HG03571 (cell line): ENCODE measurements around the gene GFOD1.

Experiments used
- ATAC-seq: cut with Tn5 transposase; IDR thresholded peaks from one replicate; pipeline ENCODE4 v1.9.1; 2021; ENCODE audit not compliant: unreplicated experiment

GFOD1 gene

DNA sequence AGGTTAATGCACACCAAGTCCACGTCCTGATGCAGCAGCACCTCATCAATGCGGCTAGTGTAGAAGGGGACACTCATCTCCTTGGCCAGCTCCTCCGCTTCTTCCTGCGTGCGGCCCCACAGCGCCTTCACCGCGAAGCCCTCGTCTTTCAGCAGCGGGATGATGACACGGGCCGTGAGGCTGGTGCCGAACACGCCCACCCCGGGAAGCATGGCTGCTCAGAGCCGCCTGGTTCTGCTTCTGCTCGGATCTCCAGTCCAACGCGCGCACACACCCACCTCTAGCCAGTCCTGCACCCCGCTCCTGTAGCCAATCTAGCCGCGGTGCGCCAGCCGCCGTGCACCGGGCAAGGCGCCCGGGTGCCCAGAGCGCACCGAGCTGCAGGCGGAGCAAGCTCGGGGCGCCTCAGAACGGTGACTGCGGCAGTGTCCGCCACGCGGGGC is 700 bp downstream of the GFOD1 start:
- ATAC-seq = peak; percentile 30

DNA sequence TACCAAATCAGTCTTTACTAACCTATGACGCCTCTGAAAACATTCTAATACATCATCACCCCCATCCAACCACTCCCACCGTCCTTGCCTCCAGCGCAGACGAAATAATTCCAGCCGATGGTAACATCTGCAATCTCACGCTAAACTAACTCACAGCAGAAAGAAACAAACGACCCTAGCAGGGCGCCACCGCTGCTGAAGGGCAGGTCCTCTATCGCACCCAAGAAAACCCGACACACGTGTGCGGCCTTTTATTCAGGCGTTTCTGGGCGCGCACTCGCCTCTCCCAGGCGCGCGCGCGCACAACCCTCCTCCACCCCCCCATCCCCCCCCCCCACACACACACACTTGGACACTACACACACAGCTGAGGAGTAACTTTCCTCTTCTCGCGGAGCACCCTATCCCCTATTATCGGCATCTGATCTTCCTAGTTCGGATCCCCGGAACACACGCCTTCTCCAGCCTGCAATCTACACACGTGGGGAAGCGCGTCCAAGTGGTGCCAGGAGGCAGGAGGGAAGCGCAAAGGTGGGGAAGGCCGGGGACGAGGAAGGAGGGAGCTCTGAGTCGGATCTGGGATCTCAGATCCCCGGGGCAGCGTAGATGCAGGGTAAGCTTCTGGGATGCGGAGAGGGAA is 1.4 kb downstream of the GFOD1 start:
- no peak for ATAC-seq

- ATAC-seq = no peak
These were observed 2.1 kb downstream of the GFOD1 start for GRCh38 chr6:13485303-13485702.

DNA sequence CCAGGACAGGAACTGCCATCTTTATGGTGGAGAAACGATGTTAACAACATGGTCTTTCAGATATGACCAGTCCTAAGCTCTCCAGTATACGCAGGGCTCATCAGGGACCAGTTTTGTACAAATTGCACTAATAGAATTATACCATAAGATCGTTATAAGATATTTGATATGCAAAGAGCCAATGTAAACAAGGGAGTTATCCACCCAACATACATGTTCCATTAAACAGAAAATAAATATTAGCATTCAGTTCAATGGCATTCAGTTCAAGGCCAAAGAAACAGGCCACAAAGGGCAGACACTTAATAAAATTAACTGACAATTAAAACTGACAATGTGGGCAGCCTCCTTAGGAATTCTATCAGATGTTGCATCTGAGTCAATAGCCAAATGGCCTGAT is 2.6 kb downstream of the GFOD1 start:
- ATAC-seq = no peak

- ATAC-seq = no peak
These were observed 3.2 kb downstream of the GFOD1 start for GRCh38 chr6:13484138-13484708.

GRCh38 chr6:13480631-13481501 is 6.5 kb downstream of the GFOD1 start:
- ATAC-seq = no peak

- no peak for ATAC-seq
These were observed 7.4 kb downstream of the GFOD1 start for GRCh38 chr6:13479971-13480434.

DNA sequence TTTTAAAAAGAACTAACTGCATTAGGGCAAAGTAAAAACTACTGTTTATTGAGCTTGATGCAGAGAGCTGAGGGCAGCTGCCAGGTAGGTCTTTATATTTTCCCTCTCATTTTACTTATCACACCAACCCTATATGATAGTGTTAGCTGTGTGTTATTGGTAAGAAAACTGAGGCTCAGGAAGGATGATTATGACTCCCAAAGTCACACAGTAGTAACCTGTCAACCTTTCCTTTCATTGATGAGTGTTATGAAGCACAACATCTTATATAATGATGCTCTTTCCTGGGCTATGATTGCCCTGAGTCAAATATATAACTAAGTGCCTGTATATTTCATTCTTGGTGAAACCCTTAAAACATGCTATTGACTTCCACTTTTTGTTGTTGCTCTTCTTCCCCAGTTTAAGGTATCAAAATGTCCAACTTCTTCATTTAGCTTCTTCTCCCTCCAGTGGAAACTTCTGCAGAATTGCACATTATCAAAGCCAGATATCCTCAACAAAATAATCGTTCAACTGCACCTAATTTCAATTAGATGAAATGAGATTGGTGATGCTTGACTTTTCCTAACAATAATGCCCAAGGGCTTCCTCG is 8.1 kb downstream of the GFOD1 start:
- ATAC-seq = no peak

- ATAC-seq = no peak
These were observed 8.9 kb downstream of the GFOD1 start for GRCh38 chr6:13478525-13478966.

- no peak for ATAC-seq
These were observed 12.6 kb downstream of the GFOD1 start for GRCh38 chr6:13474787-13475186.

GRCh38 chr6:13474360-13474759 is 13.0 kb downstream of the GFOD1 start:
- no peak for ATAC-seq

- no peak for ATAC-seq
These were observed 13.6 kb downstream of the GFOD1 start for GRCh38 chr6:13473768-13474165.

GRCh38 chr6:13472976-13473767 is 14.2 kb downstream of the GFOD1 start:
- ATAC-seq = no peak

GRCh38 chr6:13472099-13472498 is 15.3 kb downstream of the GFOD1 start:
- no peak for ATAC-seq

GRCh38 chr6:13471184-13471583 is 16.2 kb downstream of the GFOD1 start:
- no peak for ATAC-seq

DNA sequence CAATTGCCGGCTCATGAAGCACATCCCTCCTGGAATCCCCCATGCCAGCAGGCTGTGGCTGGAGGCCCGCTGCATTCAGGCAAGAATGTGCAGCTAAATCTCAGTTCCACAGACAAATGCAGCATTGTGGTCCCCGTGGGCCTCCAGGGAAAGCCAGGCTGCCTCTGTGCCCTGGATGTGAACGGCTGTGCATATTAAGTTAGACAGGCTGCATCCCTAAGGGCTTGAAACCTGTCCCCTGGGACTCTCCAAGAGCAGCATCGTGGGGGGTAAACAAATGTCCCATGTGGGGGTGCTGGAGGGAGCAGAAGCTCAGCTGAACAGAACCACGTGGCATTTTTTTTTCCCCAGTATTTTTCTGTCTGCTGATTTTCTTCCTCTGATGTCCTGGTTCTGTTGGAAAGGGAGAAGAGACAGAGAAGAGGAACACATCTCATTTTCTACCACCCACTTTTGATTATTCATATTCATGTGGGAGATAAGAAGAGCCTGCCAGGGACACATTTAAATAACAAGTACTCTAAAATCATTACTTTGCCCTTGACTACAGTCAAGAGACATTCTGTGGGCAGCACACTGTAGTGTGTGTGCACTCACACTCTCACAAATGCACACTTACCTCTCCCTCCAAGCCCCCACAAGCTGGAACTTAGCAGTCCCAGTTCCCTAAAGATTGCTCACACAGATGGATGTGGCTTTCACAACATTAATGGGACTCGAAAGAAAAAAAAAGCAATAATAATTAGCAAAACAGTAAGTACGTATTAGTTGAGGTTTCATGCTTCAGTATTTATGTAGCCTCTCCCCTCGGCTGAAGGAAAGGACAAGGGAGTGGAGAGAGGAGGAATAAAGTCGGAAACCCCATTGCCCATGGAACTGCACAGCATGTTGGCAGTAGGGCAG is 16.9 kb downstream of the GFOD1 start:
- ATAC-seq = no peak

DNA sequence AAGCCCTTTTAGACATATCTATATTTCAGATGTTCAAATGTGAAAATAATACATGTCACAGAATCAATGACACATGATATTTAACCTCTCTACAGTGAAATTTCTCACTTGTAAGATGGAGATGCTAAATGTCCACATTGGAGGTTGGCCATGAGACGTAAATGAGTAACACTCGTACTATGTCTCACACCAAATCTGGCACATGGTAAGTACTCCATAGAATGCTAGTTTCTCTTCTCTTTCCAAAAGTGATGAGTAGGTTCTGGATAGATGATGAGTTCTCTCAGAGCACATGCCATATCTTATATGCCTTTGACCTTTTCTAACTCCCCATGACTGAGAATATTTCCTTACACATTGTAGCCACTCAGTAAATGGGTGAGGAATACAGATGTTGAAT is 17.7 kb downstream of the GFOD1 start:
- no peak for ATAC-seq

- no peak for ATAC-seq
These were observed 18.6 kb downstream of the GFOD1 start for GRCh38 chr6:13468839-13469238.

DNA sequence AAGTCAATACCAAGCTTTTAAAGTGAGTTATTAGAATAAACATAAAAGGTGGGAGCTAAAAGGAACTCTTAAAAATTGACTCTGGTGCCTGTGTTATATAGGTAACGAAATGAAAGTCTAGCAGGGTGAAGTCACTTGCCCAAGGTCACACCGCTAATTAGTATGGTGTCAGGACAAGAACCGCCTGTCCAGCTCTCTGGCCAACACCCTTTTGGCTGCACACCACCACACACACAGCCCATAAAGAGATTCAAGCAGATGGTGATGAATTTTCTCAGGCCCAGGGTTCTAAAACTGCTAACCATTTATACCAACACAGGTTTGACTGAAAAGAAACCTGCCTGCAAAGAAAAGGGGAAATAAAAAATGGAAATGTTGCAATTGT is 20.2 kb downstream of the GFOD1 start:
- no peak for ATAC-seq
